Transverse colon (tissue), 3 donors: ENCODE data around the gene CLEC19A.

Experiments
- CTCF ChIP-seq, 5 experiments: fragments of 200-600 bp in 3 of 5; fragments of 450-650 bp in 2 of 5; sonication (generic) in 3 of 5; IDR thresholded peaks; 1 replicate in 2 of 5; 2 replicates in 3 of 5; pipeline ENCODE4 v1.5.1; 2016 to 2017; ENCODE audit warnings: antibody characterized with exemption in 5 of 5, inconsistent platforms in 3 of 5, mild to moderate bottlenecking in 2 of 5, moderate library complexity in 1 of 5
- POLR2A ChIP-seq: fragments of 450-650 bp; IDR thresholded peaks from one replicate; pipeline ENCODE4 v1.6.1; 2016; ENCODE audit warnings: antibody characterized with exemption, mild to moderate bottlenecking, moderate library complexity

- no peak for TF ChIP-seq CTCF (IDR thresholded peaks at IDR 0.05)
- TF ChIP-seq POLR2A: no peak
Measured at GRCh38 chr16:19305443-19305842, 19.9 kb downstream of the CLEC19A start.
